Choroid plexus epithelial cell (primary cell): ENCODE measurements around the gene LPIN1.

Experiments used
- DNase-seq: peaks from one replicate; pipeline ENCODE4 v3.0.0-alpha.2; 2010; ENCODE audit warnings: low read depth
- H3K4me3 ChIP-seq: 2 replicates; pipeline ENCODE4 v1.5.1; 2011; ENCODE audit warnings: low read depth, mild to moderate bottlenecking, control low read depth, low read length, moderate library complexity
- TF ChIP-seq, protein P1 (sequence below): conservative IDR thresholded peaks from 2 replicates; pipeline ENCODE4 v1.5.1; 2011; ENCODE audit warnings: low read depth, mild to moderate bottlenecking, control low read depth, inconsistent platforms, low read length, moderate library complexity

The LPIN1 gene

DNA sequence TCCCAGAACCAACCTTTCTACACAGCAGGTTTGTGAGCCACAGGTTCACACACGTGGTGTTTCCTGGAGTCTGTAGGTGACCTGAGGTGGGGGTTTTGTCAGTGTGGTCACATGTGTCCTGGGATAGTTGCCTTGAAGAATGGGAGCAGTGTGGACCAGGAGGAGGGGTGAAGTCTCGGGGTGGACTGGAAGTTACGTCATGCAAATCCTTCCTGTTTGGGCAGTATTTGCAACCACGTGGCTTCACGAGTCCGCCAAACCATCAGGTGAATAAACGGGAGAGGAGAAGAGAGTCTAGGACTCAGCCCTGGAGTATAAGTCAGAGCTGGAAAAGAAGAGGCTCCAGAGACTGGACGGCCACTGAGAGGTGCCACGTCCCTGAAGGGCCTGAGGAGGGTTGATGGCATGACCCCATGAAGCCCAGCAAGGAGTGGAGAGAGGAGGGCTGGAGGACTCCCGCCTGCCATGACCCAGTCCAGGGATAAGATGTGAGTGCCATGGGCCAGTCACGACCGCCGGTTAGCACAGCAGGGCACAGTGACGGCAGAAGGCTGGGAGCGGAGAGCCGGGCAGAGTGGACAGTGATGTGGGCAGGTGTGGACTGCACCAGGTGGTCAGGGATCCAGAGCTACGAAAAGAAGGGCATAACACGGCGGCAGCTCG lies 16.5 kb downstream of the LPIN1 start:
- no peak overlapping the region for H3K4me3 ChIP-seq
- DNase-seq = no peak
- TF ChIP-seq, protein P1, sequence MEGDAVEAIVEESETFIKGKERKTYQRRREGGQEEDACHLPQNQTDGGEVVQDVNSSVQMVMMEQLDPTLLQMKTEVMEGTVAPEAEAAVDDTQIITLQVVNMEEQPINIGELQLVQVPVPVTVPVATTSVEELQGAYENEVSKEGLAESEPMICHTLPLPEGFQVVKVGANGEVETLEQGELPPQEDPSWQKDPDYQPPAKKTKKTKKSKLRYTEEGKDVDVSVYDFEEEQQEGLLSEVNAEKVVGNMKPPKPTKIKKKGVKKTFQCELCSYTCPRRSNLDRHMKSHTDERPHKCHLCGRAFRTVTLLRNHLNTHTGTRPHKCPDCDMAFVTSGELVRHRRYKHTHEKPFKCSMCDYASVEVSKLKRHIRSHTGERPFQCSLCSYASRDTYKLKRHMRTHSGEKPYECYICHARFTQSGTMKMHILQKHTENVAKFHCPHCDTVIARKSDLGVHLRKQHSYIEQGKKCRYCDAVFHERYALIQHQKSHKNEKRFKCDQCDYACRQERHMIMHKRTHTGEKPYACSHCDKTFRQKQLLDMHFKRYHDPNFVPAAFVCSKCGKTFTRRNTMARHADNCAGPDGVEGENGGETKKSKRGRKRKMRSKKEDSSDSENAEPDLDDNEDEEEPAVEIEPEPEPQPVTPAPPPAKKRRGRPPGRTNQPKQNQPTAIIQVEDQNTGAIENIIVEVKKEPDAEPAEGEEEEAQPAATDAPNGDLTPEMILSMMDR = no peak

DNA sequence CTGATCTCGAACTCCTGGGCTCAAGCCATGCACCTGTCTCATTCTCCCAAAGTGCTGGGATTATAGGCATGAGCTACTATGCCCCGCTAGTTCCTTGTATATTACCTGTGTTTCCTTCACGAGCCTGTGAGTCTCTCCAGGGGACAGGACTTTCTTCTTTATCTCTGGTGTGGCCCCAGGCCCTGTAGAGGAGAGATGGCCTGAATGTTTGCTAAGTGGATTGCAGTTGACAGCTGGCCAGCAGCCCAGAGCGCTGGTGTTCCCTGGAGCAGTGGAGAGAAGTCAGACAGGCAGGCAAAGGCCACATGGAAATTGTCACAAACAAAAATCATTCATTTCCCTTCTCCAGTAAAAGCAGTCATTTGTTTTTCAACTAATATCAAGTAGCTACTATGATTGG lies 17.9 kb downstream of the LPIN1 start:
- DNase-seq = no peak
- TF ChIP-seq, protein P1 = no peak
- no peak overlapping the region for H3K4me3 ChIP-seq

DNA sequence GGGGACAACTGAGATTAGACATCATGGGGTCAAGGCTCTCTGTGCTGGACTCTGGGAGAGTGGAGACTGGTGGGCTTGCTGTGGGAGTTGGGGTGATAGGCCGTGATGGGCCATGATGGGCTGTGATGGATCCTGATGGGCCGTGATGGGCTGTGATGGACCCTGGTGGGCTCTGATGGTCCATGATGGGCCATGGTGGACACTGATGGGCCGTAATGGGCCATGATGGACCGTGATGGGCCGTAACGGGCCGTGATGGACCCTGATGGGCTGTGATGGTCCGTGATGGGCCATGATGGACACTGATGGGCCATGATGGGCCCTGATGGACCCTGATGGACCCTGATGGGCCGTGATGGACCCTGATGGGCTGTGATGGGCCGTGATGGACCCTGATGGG lies 18.5 kb downstream of the LPIN1 start:
- DNase-seq = no peak
- H3K4me3 ChIP-seq = no peak overlapping the region
- TF ChIP-seq, protein P1 = no peak

DNA sequence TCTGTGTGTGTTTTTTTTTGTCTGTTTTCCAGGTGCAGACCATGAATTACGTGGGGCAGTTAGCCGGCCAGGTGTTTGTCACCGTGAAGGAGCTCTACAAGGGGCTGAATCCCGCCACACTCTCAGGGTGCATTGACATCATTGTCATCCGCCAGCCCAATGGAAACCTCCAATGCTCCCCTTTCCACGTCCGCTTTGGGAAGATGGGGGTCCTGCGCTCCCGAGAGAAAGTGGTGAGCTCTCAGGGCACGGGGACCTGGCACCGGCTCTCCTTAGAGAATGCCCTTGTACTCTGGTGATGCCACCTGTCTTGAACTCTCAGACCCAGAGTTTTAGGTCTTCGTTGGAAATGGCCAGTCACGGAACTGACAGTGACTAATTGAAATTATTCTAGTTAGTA lies 19.1 kb downstream of the LPIN1 start:
- TF ChIP-seq, protein P1 = no peak
- no peak overlapping the region for H3K4me3 ChIP-seq
- no peak for DNase-seq

DNA sequence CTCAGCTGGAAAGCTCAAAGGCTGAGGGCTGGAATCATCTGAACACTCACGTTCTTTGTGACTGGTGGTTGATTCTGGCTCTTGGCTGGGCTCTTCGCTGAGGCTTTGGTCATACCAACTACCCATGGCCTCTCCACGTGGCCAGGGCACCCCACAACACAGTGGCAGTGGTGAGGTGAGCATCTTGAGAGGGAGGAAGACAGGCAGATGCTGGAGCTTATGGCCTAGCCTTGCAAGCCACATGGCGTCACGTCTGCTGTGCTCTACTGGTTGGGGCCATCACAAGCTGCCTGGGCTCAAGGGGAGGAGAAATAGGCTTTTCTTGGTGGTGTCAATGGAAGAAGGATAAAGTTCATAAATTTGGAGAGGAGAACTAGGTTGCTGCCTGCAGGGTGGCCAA lies 19.6 kb downstream of the LPIN1 start:
- TF ChIP-seq, protein P1 = no peak
- H3K4me3 ChIP-seq = no peak overlapping the region
- DNase-seq = no peak

DNA sequence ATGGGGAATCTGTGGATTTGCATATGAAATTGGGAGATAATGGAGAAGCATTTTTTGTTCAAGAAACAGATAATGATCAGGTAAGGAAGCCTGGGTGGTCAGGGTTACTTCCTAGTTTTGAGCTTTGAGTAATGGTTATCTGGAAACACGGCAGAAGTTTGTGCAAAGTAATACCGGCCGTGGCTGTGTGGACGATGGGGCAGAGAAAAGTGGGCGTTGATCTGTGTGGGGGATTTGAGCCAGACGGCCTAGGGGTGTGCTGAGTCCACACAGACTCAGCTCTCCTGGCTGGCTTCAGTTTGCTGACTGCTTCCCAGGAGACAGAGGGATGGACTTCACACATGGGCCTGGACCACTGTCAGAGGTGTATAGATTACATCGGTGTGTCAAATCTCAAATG lies 21.3 kb downstream of the LPIN1 start:
- no peak for DNase-seq
- H3K4me3 ChIP-seq = no peak overlapping the region
- TF ChIP-seq, protein P1 = no peak

GRCh38 chr2:11768946-11769345 lies 22.5 kb downstream of the LPIN1 start:
- no peak for DNase-seq
- TF ChIP-seq, protein P1 = no peak
- H3K4me3 ChIP-seq = no peak overlapping the region
